Activated T-cell treated with anti-CD3 and anti-CD28 coated beads, Interleukin-2, amount 50 U/mL, for 48 hours (primary cell): ENCODE results near the gene LPP.

ENCODE experiments used
- DNase-seq, 2 experiments: peaks; one replicate each; pipeline ENCODE4 v3.0.0-alpha.2; 2020

Gene LPP

DNA sequence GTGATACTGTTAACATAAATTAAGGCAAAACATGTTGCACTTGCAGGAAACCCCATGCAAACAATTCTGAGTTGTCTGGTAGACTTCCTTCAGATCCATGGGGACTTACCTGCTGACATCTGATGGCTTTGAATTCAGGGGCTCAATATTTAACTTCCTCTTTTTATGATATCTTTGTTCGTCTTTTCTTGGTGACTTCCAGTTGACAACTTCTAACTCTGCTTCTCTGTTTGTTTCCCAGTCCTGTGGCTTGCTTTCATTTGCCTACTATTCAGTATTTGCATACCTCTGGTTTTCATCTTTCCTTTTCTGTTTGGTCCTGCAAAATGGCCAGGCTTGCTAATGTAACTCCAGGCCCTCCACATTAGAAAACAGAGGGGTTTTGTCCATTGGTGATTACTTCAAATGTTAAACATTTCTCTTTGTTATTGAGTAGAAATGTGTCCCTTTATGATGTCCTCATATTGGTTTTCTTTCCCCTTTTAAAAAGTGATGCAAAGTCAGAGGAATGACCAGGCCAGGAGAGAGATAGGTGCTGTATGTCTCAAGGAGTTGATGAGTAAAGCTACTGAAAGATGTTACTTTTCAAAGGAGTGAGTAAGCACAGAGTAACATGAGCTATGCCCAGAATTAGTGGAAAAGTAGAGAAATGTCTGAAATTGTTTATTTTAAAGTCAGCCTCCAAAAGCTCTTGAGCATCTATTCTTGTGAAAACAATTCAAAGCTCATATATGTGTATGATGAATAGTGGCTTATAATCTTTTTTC, 335.9 kb downstream of the LPP start:
- DNase-seq: no peak

DNA sequence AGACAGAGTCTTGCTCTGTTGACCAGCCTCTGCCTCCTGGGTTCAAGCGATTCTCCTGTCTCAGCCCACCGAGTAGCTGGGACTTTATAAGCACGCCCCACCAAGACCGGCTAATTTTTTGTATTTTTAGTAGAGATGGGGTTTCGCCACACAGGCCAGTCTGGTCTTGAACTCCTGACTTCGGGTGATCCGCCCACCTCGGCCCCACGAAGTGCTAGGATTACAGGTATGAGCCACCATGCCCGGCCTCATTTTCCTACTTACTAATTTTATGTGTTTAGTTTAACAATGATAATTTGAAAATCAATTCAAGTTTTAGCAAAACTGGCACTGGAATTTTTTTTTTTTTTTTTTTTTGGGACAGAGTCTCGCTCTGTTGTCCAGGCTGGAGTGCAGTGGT, 336.5 kb downstream of the LPP start:
- DNase-seq: no peak

DNA sequence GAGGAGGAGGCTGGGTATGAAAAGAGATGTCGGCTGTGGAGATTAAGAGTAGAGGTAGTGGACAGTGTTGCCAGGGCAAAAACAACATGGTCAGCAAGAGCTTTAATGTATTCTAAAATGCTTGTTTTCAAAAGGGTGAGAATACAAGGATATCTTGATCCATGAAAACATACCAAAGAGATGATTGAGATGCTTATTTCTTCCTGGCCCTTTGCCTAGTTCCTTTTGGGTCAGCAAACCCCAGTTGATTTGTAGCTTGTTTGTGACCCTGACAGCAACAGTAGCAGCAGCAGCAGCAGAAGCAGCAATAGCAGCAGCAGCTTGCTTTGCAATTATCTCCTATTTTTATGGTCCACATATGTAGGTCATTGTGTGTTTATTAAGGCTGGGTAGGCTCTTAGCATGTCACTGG, 337.3 kb downstream of the LPP start:
- no peak for DNase-seq

DNA sequence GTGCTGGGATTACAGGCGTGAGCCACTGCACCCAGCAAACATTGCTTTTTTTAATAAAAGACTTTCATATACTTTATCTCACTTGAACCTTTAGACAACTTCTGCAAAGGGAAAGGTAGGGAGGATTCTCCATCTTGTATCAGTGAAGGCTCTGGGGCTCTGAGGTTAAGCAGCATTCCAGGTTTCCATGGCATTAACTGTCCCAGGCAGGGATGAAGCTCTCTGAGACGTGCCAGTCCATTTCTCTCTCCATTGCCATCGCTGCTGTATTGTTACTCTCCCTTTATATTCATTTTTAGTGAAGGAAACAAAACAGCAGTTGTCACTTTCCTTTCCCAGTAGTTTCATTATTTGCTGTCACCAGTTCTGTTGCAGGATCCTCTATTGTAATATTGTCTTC, 342.4 kb downstream of the LPP start:
- no peak for DNase-seq

DNA sequence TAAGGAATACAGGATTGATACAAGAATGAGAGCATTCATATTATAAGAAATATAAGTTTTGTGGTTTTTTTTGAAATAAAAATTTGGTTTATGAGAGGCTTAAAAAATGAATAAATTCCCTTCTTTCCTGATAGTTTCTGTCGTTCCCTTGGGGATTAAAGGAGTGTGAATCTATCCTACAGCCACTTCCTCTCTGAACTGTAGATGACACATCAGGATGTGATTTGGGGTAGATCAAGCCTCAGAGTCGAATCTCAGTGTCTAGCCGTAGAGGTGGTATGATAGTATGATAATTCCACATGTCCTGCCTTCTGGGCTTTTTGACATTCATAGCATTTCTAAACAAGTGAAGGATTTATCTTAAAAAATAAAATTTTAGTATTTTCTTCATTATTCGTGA, 343.1 kb downstream of the LPP start:
- no peak for DNase-seq

DNA sequence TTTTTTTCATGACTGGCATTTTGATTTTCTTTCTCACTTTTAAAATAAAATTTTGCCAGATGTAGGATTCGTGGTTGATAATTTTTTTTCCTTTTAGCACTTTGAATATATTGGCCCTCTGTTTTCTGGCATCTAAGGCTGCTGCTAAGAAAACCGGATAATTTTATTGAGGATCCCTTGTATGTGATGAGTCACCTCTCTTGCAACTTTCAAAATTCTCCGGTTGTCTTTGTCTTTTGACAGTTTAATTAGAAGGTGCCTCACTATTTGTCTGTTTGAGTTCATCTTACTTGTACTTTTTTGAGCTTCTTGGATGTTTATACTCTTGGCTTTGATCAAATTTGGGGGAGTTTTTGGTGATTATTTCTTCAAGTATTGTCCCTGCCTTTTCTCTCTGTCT, 349.7 kb downstream of the LPP start:
- DNase-seq: no peak

DNA sequence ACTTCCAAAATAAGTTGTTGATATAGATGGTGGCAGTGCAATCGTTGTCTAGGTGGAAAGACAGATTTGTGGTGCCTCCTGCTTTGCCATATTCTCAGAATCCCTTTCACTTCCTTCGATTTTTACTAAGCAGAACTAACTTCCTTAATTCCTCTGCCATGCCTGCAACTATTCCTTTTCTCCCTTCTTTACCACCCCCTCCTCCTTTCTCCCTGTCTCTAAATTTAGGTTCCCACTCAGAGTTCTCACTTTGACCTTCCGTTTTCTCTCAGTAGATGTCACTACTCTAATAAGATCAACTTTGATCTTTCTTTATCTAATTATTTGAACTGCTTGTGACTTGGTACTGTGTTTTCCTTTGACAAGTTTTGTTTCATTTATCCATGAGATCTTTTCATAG, 351.2 kb downstream of the LPP start:
- DNase-seq: no peak

DNA sequence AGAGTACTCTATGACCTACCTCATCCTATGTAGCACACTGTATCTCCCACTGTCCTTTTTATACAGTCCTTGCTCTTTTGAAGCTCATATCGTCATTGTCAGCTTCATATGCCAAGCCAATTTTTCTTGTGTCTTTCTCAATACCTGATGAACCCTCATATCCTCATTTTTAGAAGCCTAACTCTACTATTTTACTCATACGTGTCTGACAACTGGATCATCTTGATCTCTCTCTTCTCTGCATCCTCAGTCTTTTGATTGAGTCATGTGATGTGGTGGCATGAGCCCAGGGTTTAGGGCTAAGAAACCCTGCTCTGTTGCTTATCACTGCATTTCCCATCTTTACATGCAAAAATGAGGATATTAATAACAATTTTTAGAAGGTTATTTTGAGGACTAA, 352.0 kb downstream of the LPP start:
- no peak for DNase-seq

DNA sequence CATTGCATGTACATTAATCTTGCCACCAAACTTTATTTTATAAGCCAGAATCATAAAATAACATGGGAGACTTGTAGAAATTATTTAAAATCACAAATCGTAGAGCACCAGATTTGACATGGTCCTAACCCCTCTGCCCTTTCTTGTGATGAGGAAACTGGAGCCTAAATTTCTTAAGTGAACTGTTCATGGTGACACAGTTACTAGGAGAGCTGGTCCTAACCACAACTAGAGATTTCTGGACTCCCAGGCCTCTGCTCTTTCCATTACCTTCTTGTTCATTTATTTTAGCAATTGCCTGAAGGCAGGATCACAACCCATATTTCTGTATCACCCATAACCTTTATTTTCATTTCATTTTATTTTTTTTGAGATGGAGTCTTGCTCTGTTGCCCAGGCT, 352.5 kb downstream of the LPP start:
- DNase-seq: no peak

DNA sequence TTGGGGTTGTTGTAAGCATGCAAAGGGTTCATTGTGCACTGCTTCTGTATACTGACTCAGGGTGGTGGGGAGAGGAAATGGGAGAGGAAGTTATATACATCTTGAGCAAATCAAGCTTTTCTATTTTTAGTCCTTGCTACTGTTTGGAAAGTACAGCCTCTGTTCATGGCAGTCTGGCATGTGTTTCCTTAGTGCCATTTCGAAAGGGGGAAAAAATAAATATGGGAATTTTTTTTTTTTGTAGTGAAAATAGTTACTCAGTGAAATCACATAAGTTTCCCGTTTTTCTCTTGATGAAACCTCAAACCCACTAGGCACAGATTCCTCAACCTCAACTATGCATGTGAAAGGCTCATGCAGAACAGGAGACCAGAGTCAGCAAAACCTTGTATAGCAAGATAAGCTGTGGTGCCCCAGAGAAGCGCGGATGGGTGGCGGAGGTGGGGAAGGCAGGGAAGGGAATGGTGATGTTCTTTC, 353.3 kb downstream of the LPP start:
- DNase-seq: no peak

DNA sequence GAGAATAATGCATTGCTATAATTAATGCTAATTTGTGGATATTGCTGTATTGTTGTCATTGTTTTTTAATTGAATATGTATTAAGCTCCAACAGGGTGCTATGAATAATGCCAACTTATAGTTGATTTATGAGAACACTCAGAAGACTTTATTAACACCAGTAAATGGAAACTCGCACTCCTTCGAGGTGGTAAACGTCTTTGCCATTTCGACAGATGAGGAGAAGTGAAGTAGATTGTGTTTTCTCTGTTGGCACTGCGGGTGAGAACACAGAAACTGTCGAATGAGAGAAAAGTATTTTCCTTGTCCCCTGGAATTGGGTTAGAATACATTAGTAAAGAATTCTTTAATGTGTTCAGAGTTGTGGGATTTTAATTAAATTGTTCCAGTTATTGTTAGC, 354.5 kb downstream of the LPP start:
- DNase-seq: no peak

DNA sequence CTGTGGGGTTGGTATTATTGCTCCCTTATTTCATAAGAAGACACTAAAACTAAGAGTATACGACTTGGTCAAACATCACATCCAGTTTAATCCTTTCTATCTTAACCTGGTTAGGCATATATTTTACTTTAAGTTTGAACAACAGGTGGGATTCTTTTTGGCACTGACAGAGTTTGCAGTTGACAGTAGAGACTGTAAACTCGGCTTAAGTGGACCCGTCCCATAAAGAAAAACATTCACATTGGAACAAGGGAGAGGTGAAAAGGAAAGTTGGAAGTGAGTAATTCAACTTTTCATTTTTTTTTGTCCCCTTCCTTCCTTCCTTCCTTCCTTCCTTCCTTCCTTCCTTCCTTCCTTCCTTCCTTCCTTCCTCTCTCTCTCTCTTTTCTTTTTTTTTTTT, 355.4 kb downstream of the LPP start:
- no peak for DNase-seq

DNA sequence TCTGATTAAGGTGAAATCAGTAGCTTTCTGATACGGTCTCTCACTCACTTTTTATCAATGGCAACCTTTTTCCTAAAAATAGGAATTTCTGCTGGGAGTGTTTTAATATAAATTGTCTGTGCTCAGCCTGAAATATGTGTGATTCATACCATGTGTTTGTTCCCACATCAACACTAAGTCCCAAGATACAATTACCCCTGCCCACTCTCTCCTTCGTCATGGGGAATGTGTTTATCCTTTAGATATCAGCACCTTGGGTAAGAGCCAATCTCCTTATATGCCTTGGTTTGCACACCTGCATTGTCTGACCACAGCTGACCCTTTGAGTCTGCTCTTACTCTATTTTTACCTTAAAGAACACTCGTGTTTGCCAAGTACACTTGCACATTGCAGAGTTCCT, 356.4 kb downstream of the LPP start:
- no peak for DNase-seq

DNA sequence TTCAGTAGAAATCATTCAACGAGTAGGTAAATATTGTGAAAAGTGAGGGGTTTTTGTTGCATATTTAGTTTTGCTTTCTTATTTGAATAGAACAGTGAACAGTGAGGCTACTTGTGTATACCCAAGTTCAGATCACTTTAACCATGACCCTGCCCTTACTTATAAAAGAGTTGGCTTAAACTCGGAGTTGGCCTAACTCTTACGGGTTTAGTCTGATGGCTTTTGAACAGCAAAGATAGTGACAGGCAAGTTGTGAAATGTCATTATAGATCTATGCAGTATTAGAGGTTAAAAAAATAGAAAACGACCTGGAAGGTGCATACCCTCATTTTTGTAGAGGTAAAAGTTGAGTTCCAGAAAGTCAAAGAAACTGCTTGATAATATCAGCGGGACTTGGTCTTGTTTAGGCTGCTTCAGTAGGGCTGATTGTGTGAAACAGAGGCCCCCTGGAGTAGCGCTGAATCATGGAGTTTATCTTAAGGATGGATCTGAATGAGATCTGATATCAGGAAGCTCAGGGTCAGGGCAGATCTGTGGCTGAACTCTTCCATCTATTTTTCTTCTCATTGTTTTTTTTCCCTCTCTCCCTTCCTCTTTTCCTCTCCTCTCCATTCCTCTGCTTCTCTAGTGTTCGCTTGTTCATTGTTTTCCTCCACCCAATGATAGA, 359.8 kb downstream of the LPP start:
- DNase-seq: no peak

DNA sequence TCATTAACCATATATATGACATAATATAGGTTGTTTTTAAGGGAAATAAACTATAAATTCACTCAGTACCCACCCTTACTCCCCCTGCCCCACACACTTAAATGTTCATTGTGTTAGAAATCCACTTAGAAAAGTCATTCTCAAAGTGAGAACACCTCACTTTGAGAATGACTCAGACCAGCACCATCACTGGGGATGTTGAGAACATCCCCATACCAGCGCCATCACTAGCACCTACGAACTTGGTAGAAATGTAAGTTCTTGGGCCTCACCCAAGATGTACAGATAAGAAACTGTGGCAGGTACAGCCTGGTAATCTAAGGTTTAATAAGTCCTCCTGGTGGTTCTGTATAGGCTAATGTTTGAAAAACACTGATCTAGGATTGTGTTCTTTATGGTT, 362.6 kb downstream of the LPP start:
- peak in 1 of 2 experiments; percentile 38 for DNase-seq

DNA sequence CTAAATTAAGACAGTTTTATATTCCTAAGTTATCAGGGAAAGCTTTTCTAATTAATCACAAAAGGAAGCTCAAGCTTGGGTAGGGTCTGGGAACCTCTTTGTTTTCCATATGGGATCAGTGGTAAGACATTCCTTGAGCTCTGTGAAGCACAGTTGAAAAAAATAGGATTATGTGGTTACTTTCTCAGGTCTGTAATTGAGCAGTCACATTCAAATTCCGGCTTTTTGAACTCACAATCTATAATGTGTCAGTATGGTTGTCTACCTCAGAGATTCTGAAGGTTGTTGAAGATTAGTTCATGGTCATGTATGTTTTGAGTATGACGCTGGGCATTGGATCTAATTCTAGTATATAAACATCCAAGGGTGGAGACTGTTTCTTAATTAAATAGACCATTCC, 364.5 kb downstream of the LPP start:
- DNase-seq: no peak

DNA sequence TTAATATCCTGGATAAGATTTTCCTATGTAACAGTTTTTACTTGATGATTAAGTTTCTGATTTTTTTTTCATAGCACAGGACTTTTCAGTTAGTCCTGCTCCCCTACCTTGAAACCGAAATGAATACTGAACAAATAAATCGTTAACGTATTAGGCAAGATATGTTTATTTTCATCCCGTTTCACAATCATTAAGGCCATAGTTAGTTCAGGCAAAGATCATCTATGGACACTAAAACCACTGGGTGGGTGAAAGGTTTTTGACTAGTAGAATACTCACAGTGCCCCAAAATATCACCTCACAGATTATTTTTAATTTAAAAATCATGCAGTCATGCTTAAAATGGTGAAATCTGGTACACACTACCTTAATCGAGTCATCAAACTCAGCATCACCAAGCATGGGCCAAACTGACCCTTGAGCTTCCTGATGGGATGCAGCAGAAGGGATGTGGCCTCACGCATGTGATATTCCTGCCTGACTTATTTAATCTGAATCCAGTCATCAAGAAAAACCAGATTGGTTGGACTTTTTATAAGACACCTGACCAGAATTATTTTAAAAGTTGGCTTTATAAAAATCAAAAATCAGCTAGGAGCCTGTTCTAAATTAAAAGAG, 365.0 kb downstream of the LPP start:
- no peak for DNase-seq

DNA sequence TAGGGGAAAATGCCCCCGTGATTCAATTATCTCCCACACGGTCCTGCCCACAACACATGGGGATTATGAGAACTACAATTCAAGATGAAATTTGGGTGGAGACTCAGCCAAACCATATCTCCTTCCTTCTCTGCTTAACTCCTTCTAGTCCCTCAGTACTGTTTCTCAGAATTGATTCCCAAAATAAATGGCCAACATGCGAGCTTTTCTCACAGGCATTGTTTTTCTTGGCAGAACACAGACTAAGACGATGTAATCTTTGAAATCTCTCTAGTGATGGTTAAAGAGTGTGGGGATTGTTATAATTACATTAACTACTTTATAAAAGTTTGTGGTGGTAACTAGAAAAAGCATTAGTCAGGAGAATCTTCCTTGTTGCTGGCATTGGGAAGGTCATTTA, 366.5 kb downstream of the LPP start:
- DNase-seq: no peak

DNA sequence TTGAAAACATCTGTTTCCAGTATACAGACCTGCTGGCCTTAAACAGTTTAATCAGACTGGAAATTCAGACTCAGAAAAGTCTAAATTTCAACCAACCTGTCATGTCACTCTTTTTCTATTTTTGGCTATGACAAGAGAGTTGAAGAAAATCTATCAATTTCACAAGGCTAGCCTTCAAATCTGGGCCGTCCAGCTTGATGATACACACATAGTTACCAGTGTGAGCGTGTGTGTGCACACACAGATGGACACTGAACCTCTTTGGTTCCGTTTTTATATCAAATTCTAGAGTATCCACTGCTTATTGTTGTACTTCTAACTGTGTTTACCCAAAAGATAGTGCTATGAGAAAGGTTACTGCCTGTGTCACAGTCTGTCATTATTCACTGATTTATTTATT, 368.2 kb downstream of the LPP start:
- no peak for DNase-seq

DNA sequence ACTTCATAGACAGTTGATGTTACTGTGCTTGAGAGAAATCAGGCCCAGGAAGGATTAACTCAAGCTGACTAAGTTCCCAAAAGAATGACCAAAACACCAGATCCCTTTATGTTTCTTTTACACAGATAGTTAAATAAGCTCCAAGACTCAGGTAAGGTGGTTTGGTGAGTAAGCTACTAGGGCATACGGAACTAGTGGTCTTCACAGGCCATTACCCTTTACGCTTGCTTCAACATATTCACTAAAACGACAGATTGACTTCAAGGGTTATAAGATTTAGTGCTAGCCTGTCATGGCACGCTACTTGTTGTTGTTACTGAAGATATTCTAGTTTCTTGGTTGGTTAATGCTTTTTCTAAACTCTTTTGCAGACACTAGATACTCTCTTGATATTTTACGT, 369.3 kb downstream of the LPP start:
- no peak for DNase-seq

DNA sequence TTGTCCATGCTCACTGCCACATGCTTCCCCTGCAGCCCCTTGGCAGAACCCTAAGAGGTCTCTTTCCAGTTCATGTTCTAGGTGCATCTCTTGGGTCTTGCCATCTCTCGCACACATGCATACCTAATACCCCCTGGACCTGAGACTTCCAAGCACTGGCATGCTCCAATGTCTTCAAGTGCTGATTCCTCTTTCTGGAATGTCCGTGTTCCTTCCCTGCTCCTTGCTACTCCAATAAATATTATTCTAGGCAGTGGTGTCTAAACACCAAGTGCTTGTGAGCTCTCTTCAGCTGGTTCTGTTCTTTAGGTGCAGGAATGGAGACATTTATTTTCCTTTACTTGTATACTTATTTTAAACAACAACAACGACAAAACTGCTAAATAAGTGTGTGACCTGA, 370.1 kb downstream of the LPP start:
- no peak for DNase-seq

DNA sequence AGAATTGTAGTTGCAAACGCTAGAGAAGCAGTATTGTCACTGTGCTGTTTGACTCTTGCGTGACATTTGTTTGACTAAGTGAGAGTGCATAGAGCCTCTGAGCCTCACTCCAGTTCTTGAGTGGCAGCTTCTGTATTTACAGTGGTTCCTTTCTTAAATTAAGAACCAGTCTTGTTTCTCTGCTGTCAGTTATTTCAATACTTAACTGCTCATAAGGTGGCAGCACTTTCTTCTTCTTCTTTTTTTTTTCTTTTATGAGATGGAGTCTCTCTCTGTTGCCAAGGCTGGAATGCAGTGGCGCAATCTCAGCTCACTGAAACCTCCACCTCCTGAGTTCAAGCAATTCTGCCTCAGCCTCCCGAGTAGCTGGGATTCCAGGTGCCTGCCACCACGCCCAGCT, 372.1 kb downstream of the LPP start:
- no peak for DNase-seq

DNA sequence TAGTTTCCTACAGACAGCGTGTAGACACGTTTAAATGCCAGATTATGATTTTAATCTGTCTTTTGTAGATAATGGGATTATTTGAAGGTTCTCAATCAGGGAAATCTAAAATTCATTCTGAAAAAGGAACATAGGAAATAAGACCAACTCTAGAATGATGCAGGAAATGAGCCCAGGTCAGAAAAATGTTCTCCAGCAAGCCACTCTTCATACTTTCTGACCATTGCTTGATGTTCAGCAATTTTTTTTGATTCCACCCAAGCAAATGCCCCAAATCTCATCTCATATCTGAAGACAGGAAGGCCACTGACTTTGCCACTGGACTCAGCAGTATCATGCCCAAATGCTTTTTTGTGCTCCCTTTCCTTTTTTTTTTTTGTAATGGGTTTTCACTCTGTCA, 373.4 kb downstream of the LPP start:
- DNase-seq: no peak

DNA sequence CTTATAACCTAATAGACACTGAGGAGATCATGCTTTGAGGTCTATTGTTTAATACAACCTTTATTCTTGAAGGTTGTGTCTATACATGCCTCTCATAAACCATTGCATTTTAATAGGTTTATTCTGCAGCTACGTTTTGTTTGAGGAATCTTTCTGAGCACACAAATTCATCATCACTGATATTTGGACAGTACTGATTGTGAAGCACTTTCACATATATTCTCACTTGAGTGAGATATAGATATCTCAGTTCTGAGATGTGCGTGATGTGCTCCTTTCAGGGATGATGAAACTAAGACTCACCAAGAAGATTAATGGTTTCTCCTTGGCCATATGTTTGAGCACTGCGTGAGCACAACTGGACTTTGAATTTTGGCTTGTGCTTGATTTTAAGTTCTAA, 374.4 kb downstream of the LPP start:
- no peak for DNase-seq
